Osteocyte (in vitro differentiated cells): ENCODE measurements around the gene WFIKKN2. TPM values are rescaled to one million over a fixed set of nuclear protein-coding genes. Genes with fewer than 3 reads are reported as not detected.

ENCODE experiments used
- DNase-seq: peaks from one replicate; pipeline ENCODE4 v3.0.0; 2021; ENCODE audit warnings: mixed read lengths; ENCODE audit not compliant: unreplicated experiment; ENCODE audit errors: extremely low spot score
- H3K27ac Mint-ChIP-seq: one replicate; pipeline ENCODE4 v1.8.0; 2021; ENCODE audit warnings: mild to moderate bottlenecking, mixed read lengths; ENCODE audit not compliant: unreplicated experiment
- H3K27me3 Mint-ChIP-seq: one replicate; pipeline ENCODE4 v1.8.0; 2021; ENCODE audit warnings: mixed read lengths; ENCODE audit not compliant: unreplicated experiment
- H3K36me3 Mint-ChIP-seq: one replicate; pipeline ENCODE4 v1.8.0; 2021; ENCODE audit warnings: mixed read lengths; ENCODE audit not compliant: unreplicated experiment
- H3K4me1 Mint-ChIP-seq: one replicate; pipeline ENCODE4 v1.8.0; 2021; ENCODE audit warnings: mixed read lengths; ENCODE audit not compliant: unreplicated experiment
- H3K4me3 Mint-ChIP-seq: one replicate; pipeline ENCODE4 v1.8.0; 2021; ENCODE audit warnings: mild to moderate bottlenecking, moderate library complexity, mixed read lengths; ENCODE audit not compliant: unreplicated experiment
- H3K9me3 Mint-ChIP-seq: one replicate; pipeline ENCODE4 v1.8.0; 2021; ENCODE audit warnings: mixed read lengths; ENCODE audit not compliant: unreplicated experiment
- CTCF ChIP-seq: fragments of 200-600 bp; sonication (generic); IDR thresholded peaks from 2 replicates; pipeline ENCODE4 v1.5.0; 2021; ENCODE audit warnings: antibody characterized with exemption, mild to moderate bottlenecking, moderate library complexity
- total RNA-seq: library from RNA; stranded (reverse); gene quantifications from 2 replicates; pipeline ENCODE4 v1.2.1, GENCODE V29; 2021

WFIKKN2 gene
- total RNA-seq, 1 donor from 2014 or later = not detected

DNA sequence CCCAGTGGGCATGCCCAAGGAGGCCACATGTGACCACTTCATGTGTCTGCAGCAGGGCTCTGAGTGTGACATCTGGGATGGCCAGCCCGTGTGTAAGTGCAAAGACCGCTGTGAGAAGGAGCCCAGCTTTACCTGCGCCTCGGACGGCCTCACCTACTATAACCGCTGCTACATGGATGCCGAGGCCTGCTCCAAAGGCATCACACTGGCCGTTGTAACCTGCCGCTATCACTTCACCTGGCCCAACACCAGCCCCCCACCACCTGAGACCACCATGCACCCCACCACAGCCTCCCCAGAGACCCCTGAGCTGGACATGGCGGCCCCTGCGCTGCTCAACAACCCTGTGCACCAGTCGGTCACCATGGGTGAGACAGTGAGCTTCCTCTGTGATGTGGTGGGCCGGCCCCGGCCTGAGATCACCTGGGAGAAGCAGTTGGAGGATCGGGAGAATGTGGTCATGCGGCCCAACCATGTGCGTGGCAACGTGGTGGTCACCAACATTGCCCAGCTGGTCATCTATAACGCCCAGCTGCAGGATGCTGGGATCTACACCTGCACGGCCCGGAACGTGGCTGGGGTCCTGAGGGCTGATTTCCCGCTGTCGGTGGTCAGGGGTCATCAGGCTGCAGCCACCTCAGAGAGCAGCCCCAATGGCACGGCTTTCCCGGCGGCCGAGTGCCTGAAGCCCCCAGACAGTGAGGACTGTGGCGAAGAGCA, 4.4 kb downstream of the WFIKKN2 start:
- TF ChIP-seq CTCF = no peak
- no peak overlapping the region for H3K4me3 Mint-ChIP-seq
- no peaks in the 10 kb centered on the region for H3K27me3 Mint-ChIP-seq
- no peak overlapping the region for H3K27ac Mint-ChIP-seq
- H3K9me3 Mint-ChIP-seq = no peaks in the 10 kb centered on the region
- H3K4me1 Mint-ChIP-seq = peaks cover 12% of the 10 kb centered on the region
- DNase-seq = no peak
- H3K36me3 Mint-ChIP-seq = no peaks in the 10 kb centered on the region

- H3K4me1 Mint-ChIP-seq = peaks cover 8% of the 10 kb centered on the region
- no peak for TF ChIP-seq CTCF
- no peaks in the 10 kb centered on the region for H3K9me3 Mint-ChIP-seq
- DNase-seq = no peak
- no peaks in the 10 kb centered on the region for H3K36me3 Mint-ChIP-seq
- H3K4me3 Mint-ChIP-seq = no peak overlapping the region
- no peak overlapping the region for H3K27ac Mint-ChIP-seq
- H3K27me3 Mint-ChIP-seq = no peaks in the 10 kb centered on the region
Observed at GRCh38 chr17:50840311-50840851, 5.0 kb downstream of the WFIKKN2 start.

DNA sequence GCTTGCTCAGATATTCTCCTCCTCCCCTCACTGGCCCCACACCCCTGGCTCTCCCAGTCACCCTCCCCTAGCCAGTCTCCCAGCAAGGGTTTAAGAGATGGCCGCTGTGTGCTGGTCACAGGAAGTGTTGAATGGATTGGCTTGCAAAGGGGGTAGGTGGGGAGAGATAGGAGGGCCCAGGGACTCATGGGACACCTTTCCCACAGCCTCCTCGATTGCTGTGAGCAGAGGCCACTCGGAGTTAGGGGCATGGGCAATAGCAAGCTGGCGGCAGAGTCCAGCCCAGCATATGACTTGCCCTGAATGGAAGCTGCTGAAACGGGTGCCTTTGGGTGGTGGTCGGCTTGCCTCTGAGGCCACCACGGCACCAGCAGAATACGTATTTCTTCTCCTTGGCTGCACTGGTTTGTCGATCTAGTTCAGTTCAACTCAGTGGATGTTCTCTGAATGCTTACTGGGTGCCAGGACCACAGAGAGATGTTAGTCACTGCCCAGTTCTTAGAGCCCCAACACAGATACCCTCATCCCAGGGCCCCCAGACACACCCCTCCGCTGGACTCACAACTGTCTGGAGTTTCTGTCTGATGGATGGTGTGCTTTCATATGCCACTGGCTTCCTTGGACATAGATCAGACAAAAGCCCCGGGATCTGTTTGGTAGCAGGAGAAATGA, 6.0 kb downstream of the WFIKKN2 start:
- no peaks in the 10 kb centered on the region for H3K9me3 Mint-ChIP-seq
- H3K27ac Mint-ChIP-seq = no peak overlapping the region
- H3K4me1 Mint-ChIP-seq = peaks cover 5% of the 10 kb centered on the region
- DNase-seq = no peak
- no peak overlapping the region for H3K4me3 Mint-ChIP-seq
- no peaks in the 10 kb centered on the region for H3K27me3 Mint-ChIP-seq
- no peaks in the 10 kb centered on the region for H3K36me3 Mint-ChIP-seq
- no peak for TF ChIP-seq CTCF

- no peak overlapping the region for H3K4me3 Mint-ChIP-seq
- peak; percentile 87 for TF ChIP-seq CTCF
- DNase-seq = no peak
- H3K9me3 Mint-ChIP-seq = no peaks in the 10 kb centered on the region
- H3K27me3 Mint-ChIP-seq = no peaks in the 10 kb centered on the region
- H3K27ac Mint-ChIP-seq = no peak overlapping the region
- peaks cover 5% of the 10 kb centered on the region for H3K4me1 Mint-ChIP-seq
- no peaks in the 10 kb centered on the region for H3K36me3 Mint-ChIP-seq
Observed at GRCh38 chr17:50841949-50842354, 6.6 kb downstream of the WFIKKN2 start.

GRCh38 chr17:50842506-50843149, 7.2 kb downstream of the WFIKKN2 start:
- Mint-ChIP-seq H3K36me3 (no peaks in the 10 kb centered on the region), H3K9me3 (no peaks in the 10 kb centered on the region), H3K4me3 (no peak overlapping the region), H3K4me1 (peaks cover 5% of the 10 kb centered on the region), H3K27me3 (no peaks in the 10 kb centered on the region), H3K27ac (no peak overlapping the region)
- no peak for TF ChIP-seq CTCF
- no peak for DNase-seq
